Stimulated activated naive CD4-positive, alpha-beta T cell (primary cell): ENCODE data around the gene SHROOM1.
"Not testable (repeated sequence)": the region's sequence is repeated elsewhere in the genome, so short reads cannot be mapped to it uniquely, and the experiment has no call there.

ENCODE experiments used
- DNase-seq, 6 experiments: peaks; one replicate each; lab custom pipeline; 2025; lab: John Stamatoyannopoulos, UW

The SHROOM1 gene

GRCh38 chr5:132830436-132831094, at the start of gene SHROOM1:
SHROOM1 (minus strand) TSS chr5:132830647; CDS start chr5:132826140, 4,507 bp downstream.
- DNase-seq, result peak in 1 of 6 experiments; percentile 37

- DNase-seq, result no peak
These were observed 47.5 kb upstream of the SHROOM1 start for GRCh38 chr5:132877938-132878337.

- DNase-seq, result no peak
These were observed 47.0 kb upstream of the SHROOM1 start for GRCh38 chr5:132877466-132877865.

- DNase-seq, result no peak
These were observed 45.7 kb upstream of the SHROOM1 start for GRCh38 chr5:132876020-132876759.

- DNase-seq, result no peak
These were observed 43.5 kb upstream of the SHROOM1 start for GRCh38 chr5:132873930-132874271.

GRCh38 chr5:132873119-132873929, 42.9 kb upstream of the SHROOM1 start, which contains the start of gene LEAP2:
LEAP2 (plus strand) TSS chr5:132873668; CDS start chr5:132873695, 27 bp downstream.
- no peak for DNase-seq

- DNase-seq, result no peak
These were observed 42.3 kb upstream of the SHROOM1 start for GRCh38 chr5:132872788-132873118.

GRCh38 chr5:132871459-132872284, 41.2 kb upstream of the SHROOM1 start:
- DNase-seq, result no peak

GRCh38 chr5:132870801-132871200, 40.4 kb upstream of the SHROOM1 start:
- DNase-seq, result no peak

GRCh38 chr5:132868754-132869153, 38.3 kb upstream of the SHROOM1 start:
- no peak for DNase-seq

GRCh38 chr5:132867046-132867451, 36.6 kb upstream of the SHROOM1 start:
- DNase-seq, result no peak

- DNase-seq, result peak; percentile 74 to 93 (median 90)
These were observed 36.0 kb upstream of the SHROOM1 start, which contains the start of the genes GDF9 and UQCRQ for GRCh38 chr5:132866342-132867045. GDF9 (minus strand) TSS chr5:132866469; CDS start chr5:132864533, 1,936 bp downstream. UQCRQ (plus strand) TSS chr5:132866642; CDS start chr5:132866882, 240 bp downstream.

- DNase-seq, result peak in 2 of 6 experiments; percentile 26 to 27
These were observed 35.4 kb upstream of the SHROOM1 start for GRCh38 chr5:132865668-132866341.

GRCh38 chr5:132860742-132861141, 30.3 kb upstream of the SHROOM1 start:
- DNase-seq, result no peak

GRCh38 chr5:132859889-132860437, 29.5 kb upstream of the SHROOM1 start:
- no peak for DNase-seq

- no peak for DNase-seq
These were observed 25.6 kb upstream of the SHROOM1 start for GRCh38 chr5:132856011-132856410.

GRCh38 chr5:132854992-132855391, 24.5 kb upstream of the SHROOM1 start:
- DNase-seq, result not testable (repeated sequence)

GRCh38 chr5:132854301-132854700, 23.9 kb upstream of the SHROOM1 start:
- no peak for DNase-seq

GRCh38 chr5:132853790-132854189, 23.3 kb upstream of the SHROOM1 start:
- no peak for DNase-seq

- DNase-seq, result no peak
These were observed 22.9 kb upstream of the SHROOM1 start for GRCh38 chr5:132853323-132853722.
